HCT116 (cell line): ENCODE data around the gene NRAP. TPM values are rescaled to one million over a fixed set of nuclear protein-coding genes. Genes with fewer than 3 reads are reported as not detected.

Experiments used
- ATAC-seq: fragments of 200-7000 bp; cut with Tn5 transposase; 2 replicates; pipeline ENCODE4 v1.9.1; 2020; ENCODE audit warnings: mild to moderate bottlenecking, moderate library complexity
- BruUV-seq: library from RNA; stranded (reverse); fragments of 400-500 nt; replicated peaks from 2 replicates; lab custom pipeline; 2021; lab: Mats Ljungman, UMichigan
- CTCF ChIA-PET: fragments of 300-600 bp; sonication (Branson Sonifier 250); formaldehyde crosslinking; loops from one replicate; lab custom pipeline; 2021; ENCODE audit warnings: antibody characterized with exemption; lab: Charles Lee
- POLR2A ChIA-PET: fragments of 300-600, 350-600 bp; sonication (Branson Sonifier 250); formaldehyde crosslinking; loops from one replicate; lab custom pipeline; 2021; ENCODE audit warnings: antibody characterized with exemption; lab: Charles Lee
- RAD21 ChIA-PET, 2 experiments: fragments of 300-600 bp; sonication (Branson Sonifier 250); formaldehyde crosslinking; loops; one replicate each; lab custom pipeline; 2023; ENCODE audit warnings: low total read pairs in 2 of 2; ENCODE audit not compliant: uncharacterized antibody in 2 of 2, unreplicated experiment in 2 of 2, low non-redundant PET in 1 of 2; lab: Charles Lee
- DNase-seq: peaks from one replicate; pipeline ENCODE4 v3.0.0-alpha.2; 2010; ENCODE audit warnings: low read depth, low spot score
- H2AFZ ChIP-seq: fragments of 200-600 bp; shearing (Covaris generic), sonication (generic); 2 replicates; pipeline ENCODE4 v1.6.1; 2017; ENCODE audit warnings: low read depth, mixed run types, mixed read lengths, antibody characterized with exemption, low read length; ENCODE audit not compliant: poor library complexity, severe bottlenecking
- H3K27ac ChIP-seq: 2 replicates; pipeline ENCODE4 v1.5.1; 2012; ENCODE audit warnings: low read depth, low read length
- H3K27me3 ChIP-seq: fragments of 200-600 bp; sonication (generic); 2 replicates; pipeline ENCODE4 v1.6.1; 2016; ENCODE audit warnings: mixed run types, low read length, mixed read lengths; ENCODE audit not compliant: insufficient read depth
- H3K36me3 ChIP-seq, 2 experiments: fragments of 200-500 bp in 1 of 2; fragments of 200-600 bp in 1 of 2; sonication (Bioruptor generic) in 1 of 2; sonication (generic) in 1 of 2; 2 replicates each; pipeline versions ENCODE4 v1.5.1 to v1.6.1; 2014 to 2016; ENCODE audit warnings: low read length in 2 of 2, inconsistent platforms in 1 of 2, mixed read lengths in 1 of 2, mixed run types in 1 of 2; ENCODE audit not compliant: insufficient read depth in 2 of 2, control insufficient read depth in 1 of 2
- H3K4me1 ChIP-seq, 2 experiments: fragments of 200-600 bp in 1 of 2; sonication (generic) in 1 of 2; 2 replicates each; pipeline versions ENCODE4 v1.5.1 to v1.6.1; 2012 to 2017; ENCODE audit warnings: low read length in 2 of 2, inconsistent platforms in 1 of 2, mild to moderate bottlenecking in 1 of 2, mixed read lengths in 1 of 2, mixed run types in 1 of 2, moderate library complexity in 1 of 2; ENCODE audit not compliant: insufficient read depth in 2 of 2, control insufficient read depth in 1 of 2
- H3K4me2 ChIP-seq: fragments of 200-600 bp; sonication (generic); 2 replicates; pipeline ENCODE4 v1.6.1; 2017; ENCODE audit warnings: mixed run types, low read length, mixed read lengths
- H3K4me3 ChIP-seq, 2 experiments: fragments of 200-600 bp in 1 of 2; sonication (generic) in 1 of 2; replicated peaks in 1 of 2; 2 replicates each; pipeline ENCODE4 v1.5.1; 2011 to 2016; ENCODE audit warnings: low read length in 2 of 2, control low read depth in 1 of 2, low read depth in 1 of 2, mild to moderate bottlenecking in 1 of 2, mixed read lengths in 1 of 2, mixed run types in 1 of 2
- H3K79me2 ChIP-seq: fragments of 200-600 bp; sonication (generic); 2 replicates; pipeline ENCODE4 v1.6.1; 2017; ENCODE audit warnings: mild to moderate bottlenecking, mixed run types, low read length, moderate library complexity, mixed read lengths; ENCODE audit not compliant: insufficient read depth
- H3K9ac ChIP-seq: fragments of 200-600 bp; sonication (generic); 2 replicates; pipeline ENCODE4 v1.6.1; 2016; ENCODE audit warnings: low read length, mixed read lengths
- H3K9me2 ChIP-seq: fragments of 200-600 bp; sonication (generic), shearing (Covaris generic); 2 replicates; pipeline ENCODE4 v1.6.1; 2017; ENCODE audit warnings: mixed run types, mild to moderate bottlenecking, moderate library complexity; ENCODE audit not compliant: insufficient read depth
- H3K9me3 ChIP-seq, 2 experiments: fragments of 200-500 bp in 1 of 2; fragments of 200-600 bp in 1 of 2; sonication (Bioruptor generic) in 1 of 2; sonication (generic) in 1 of 2; 2 replicates each; pipeline ENCODE4 v1.6.1; 2014 to 2017; ENCODE audit warnings: low read length in 2 of 2, mixed read lengths in 2 of 2, inconsistent platforms in 1 of 2, low read depth in 1 of 2, mild to moderate bottlenecking in 1 of 2, mixed run types in 1 of 2, moderate library complexity in 1 of 2; ENCODE audit not compliant: control insufficient read depth in 1 of 2, insufficient read depth in 1 of 2
- H4K20me1 ChIP-seq: fragments of 200-600 bp; sonication (generic), shearing (Covaris generic); 2 replicates; pipeline ENCODE4 v1.6.1; 2017; ENCODE audit warnings: mixed run types, mild to moderate bottlenecking, moderate library complexity; ENCODE audit not compliant: insufficient read depth
- CBX3 ChIP-seq: IDR thresholded peaks from 2 replicates; pipeline ENCODE4 v1.6.1; 2012; ENCODE audit warnings: low read depth
- EZH2 ChIP-seq: fragments of 200-600 bp; sonication (generic); IDR thresholded peaks from 2 replicates; pipeline ENCODE4 v1.6.1; 2017; ENCODE audit warnings: antibody characterized with exemption, mixed run types
- POLR2A ChIP-seq: IDR thresholded peaks from 2 replicates; pipeline ENCODE4 v1.7.0; 2011; ENCODE audit warnings: borderline replicate concordance; ENCODE audit not compliant: insufficient read depth, insufficient read length; ENCODE audit errors: extremely low read depth
- POLR2AphosphoS5 ChIP-seq: IDR thresholded peaks from 2 replicates; pipeline ENCODE4 v1.6.1; 2011; ENCODE audit warnings: mild to moderate bottlenecking, low read depth, low read length, moderate library complexity
- RAD21 ChIP-seq: IDR thresholded peaks from 2 replicates; pipeline ENCODE4 v1.6.1; 2012; ENCODE audit warnings: low read depth, mild to moderate bottlenecking
- REST ChIP-seq: IDR thresholded peaks from 2 replicates; pipeline ENCODE4 v1.6.1; 2012; ENCODE audit warnings: low read depth
- SIN3A ChIP-seq: IDR thresholded peaks from 2 replicates; pipeline ENCODE4 v1.6.1; 2012; ENCODE audit warnings: low read depth
- ZBTB33 ChIP-seq: IDR thresholded peaks from 2 replicates; pipeline ENCODE4 v1.6.1; 2011; ENCODE audit warnings: mild to moderate bottlenecking, low read length, moderate library complexity; ENCODE audit not compliant: insufficient replicate concordance; ENCODE audit errors: extremely low read depth
- ZNF274 ChIP-seq: fragments of 200-500 bp; sonication (Bioruptor generic); IDR thresholded peaks from 2 replicates; pipeline ENCODE4 v1.6.1; 2014; ENCODE audit warnings: mild to moderate bottlenecking, low read depth, low read length, inconsistent platforms
- intact Hi-C: fragments of 100-400 bp; cut with micrococcal nuclease; formaldehyde crosslinking; loops from 2 replicates; pipeline ENCODE4 v1.10.0; 2022
- total RNA-seq: library from RNA; stranded (reverse); gene quantifications from one replicate; pipeline ENCODE4 v1.2.1, GENCODE V29; 2021; ENCODE audit not compliant: unreplicated experiment
- TF ChIP-seq, protein P1 (sequence below): IDR thresholded peaks from 2 replicates; pipeline ENCODE4 v1.6.1; 2012

NRAP gene
- total RNA-seq, 1 experiment from 2014 or later, result not detected

- Histone ChIP-seq H3K27ac (no peak overlapping the region), H3K4me3 (no peak overlapping the region), H3K27me3 (no peaks in the 10 kb centered on the region), H3K9me3 (no peaks in the 10 kb centered on the region), H4K20me1 (no peaks in the 10 kb centered on the region), H3K9ac (no peak overlapping the region), H3K9me2 (no peaks in the 10 kb centered on the region), H2AFZ (no peak overlapping the region), H3K36me3 (no peaks in the 10 kb centered on the region), H3K4me1 (no peaks in the 10 kb centered on the region), H3K4me2 (no peak overlapping the region), H3K79me2 (no peaks in the 10 kb centered on the region; the same call in 1 of the 2 replicates)
- POLR2A ChIA-PET, result no interaction called here
- BruUV-seq, result no TSS peak
- intact Hi-C loops, result loop anchor here (5.0 to 10.0 kb wide), 3 partner anchors 89 to 1416 kb away; no protein-coding TSS in a partner anchor
- TF ChIP-seq POLR2A (no peak), POLR2AphosphoS5 (no peak), RAD21 (no peak), CBX3 (no peak), ZBTB33 (no peak), ZNF274 (no peak), EZH2 (no peak), SIN3A (no peak), REST (no peak)
- TF ChIP-seq, protein P1, sequence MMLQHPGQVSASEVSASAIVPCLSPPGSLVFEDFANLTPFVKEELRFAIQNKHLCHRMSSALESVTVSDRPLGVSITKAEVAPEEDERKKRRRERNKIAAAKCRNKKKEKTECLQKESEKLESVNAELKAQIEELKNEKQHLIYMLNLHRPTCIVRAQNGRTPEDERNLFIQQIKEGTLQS, result no peak
- ATAC-seq, result no peak
- no peak for DNase-seq
- RAD21 ChIA-PET, result no interaction called here
- CTCF ChIA-PET, result no interaction called here
These were observed 44.8 kb upstream of the NRAP start for GRCh38 chr10:113708640-113709039.
